CD14-positive monocyte (primary cell): ENCODE data around the gene SORBS2. TPM values are rescaled to one million over a fixed set of nuclear protein-coding genes. Genes with fewer than 3 reads are reported as not detected.

Source experiments
- DNase-seq, 3 donors: peaks; one replicate each; pipeline ENCODE4 v3.0.0-alpha.2; 2011 to 2022
- H2AFZ ChIP-seq: 2 replicates; pipeline ENCODE4 v1.6.0; 2012; ENCODE audit warnings: mild to moderate bottlenecking, low read depth, low read length, inconsistent platforms; ENCODE audit not compliant: insufficient read depth, poor library complexity, severe bottlenecking
- H3K27ac ChIP-seq, 2 donors: 1 replicate in 1 of 2; 2 replicates in 1 of 2; pipeline ENCODE4 v1.5.1; 2012 to 2013; ENCODE audit warnings: low read length in 2 of 2, control low read depth in 1 of 2, inconsistent platforms in 1 of 2, low read depth in 1 of 2, mild to moderate bottlenecking in 1 of 2
- H3K27me3 ChIP-seq, 2 donors: one replicate each; pipeline versions ENCODE4 v1.6.0 to v1.6.1; 2011 to 2013; ENCODE audit warnings: low read length in 2 of 2; ENCODE audit not compliant: control insufficient read depth in 2 of 2, insufficient read depth in 2 of 2
- H3K36me3 ChIP-seq, 2 donors: replicated peaks in 1 of 2; 1 replicate in 1 of 2; 2 replicates in 1 of 2; pipeline versions ENCODE4 v1.5.1 to v1.6.1; 2012 to 2013; ENCODE audit warnings: low read length in 2 of 2, control low read depth in 1 of 2, inconsistent platforms in 1 of 2, mild to moderate bottlenecking in 1 of 2; ENCODE audit not compliant: insufficient read depth in 2 of 2, control insufficient read depth in 1 of 2
- H3K4me1 ChIP-seq, 2 donors: 1 replicate in 1 of 2; 2 replicates in 1 of 2; pipeline versions ENCODE4 v1.5.1 to v1.6.1; 2012 to 2013; ENCODE audit warnings: low read length in 2 of 2, control low read depth in 1 of 2, inconsistent platforms in 1 of 2, mild to moderate bottlenecking in 1 of 2, moderate library complexity in 1 of 2; ENCODE audit not compliant: insufficient read depth in 2 of 2, control insufficient read depth in 1 of 2
- H3K4me2 ChIP-seq: replicated peaks from 2 replicates; pipeline ENCODE3; 2012; ENCODE audit warnings: low read length, moderate library complexity, mild to moderate bottlenecking; ENCODE audit not compliant: poor library complexity, severe bottlenecking; ENCODE audit errors: extremely low read depth
- H3K4me3 ChIP-seq, 3 experiments: fragments of 200-600 bp in 1 of 3; sonication (generic) in 1 of 3; replicated peaks in 1 of 3; 1 replicate in 2 of 3; 2 replicates in 1 of 3; pipeline ENCODE4 v1.5.1; 2011 to 2013; ENCODE audit warnings: low read length in 3 of 3, mild to moderate bottlenecking in 3 of 3, control low read depth in 2 of 3, low read depth in 2 of 3, inconsistent platforms in 1 of 3, moderate library complexity in 1 of 3
- H3K79me2 ChIP-seq: 2 replicates; pipeline ENCODE4 v1.6.0; 2012; ENCODE audit warnings: mild to moderate bottlenecking, control low read depth, inconsistent platforms, low read length, moderate library complexity; ENCODE audit not compliant: insufficient read depth
- H3K9ac ChIP-seq: 2 replicates; pipeline ENCODE4 v1.6.0; 2017; ENCODE audit warnings: low read length, mild to moderate bottlenecking; ENCODE audit not compliant: insufficient read depth, poor library complexity, severe bottlenecking
- H3K9me3 ChIP-seq, 2 donors: replicated peaks in 1 of 2; 1 replicate in 1 of 2; 2 replicates in 1 of 2; pipeline versions ENCODE4 v1.5.1 to v1.6.1; 2012 to 2013; ENCODE audit warnings: low read length in 2 of 2, control low read depth in 1 of 2; ENCODE audit not compliant: control insufficient read depth in 1 of 2, insufficient read depth in 1 of 2
- H4K20me1 ChIP-seq: 2 replicates; pipeline ENCODE4 v1.6.0; 2012; ENCODE audit warnings: mild to moderate bottlenecking, low read length, control low read depth, moderate library complexity; ENCODE audit not compliant: insufficient read depth
- H3K27ac Mint-ChIP-seq, 7 donors: one replicate each; pipeline ENCODE4 v1.8.0; 2020; ENCODE audit warnings: mild to moderate bottlenecking in 7 of 7, mixed read lengths in 7 of 7, moderate library complexity in 6 of 7, inconsistent platforms in 2 of 7
- H3K27me3 Mint-ChIP-seq, 3 donors: one replicate each; pipeline ENCODE4 v1.8.0; 2021 to 2022; ENCODE audit warnings: low read depth in 3 of 3, mild to moderate bottlenecking in 3 of 3, mixed read lengths in 3 of 3, moderate library complexity in 3 of 3, inconsistent platforms in 1 of 3
- H3K36me3 Mint-ChIP-seq, 2 donors: one replicate each; pipeline ENCODE4 v1.8.0; 2020; ENCODE audit warnings: mixed read lengths in 2 of 2, inconsistent platforms in 1 of 2, mild to moderate bottlenecking in 1 of 2
- H3K4me1 Mint-ChIP-seq: one replicate; pipeline ENCODE4 v1.8.0; 2020; ENCODE audit warnings: mild to moderate bottlenecking, mixed read lengths
- H3K4me3 Mint-ChIP-seq, 2 donors: one replicate each; pipeline ENCODE4 v1.8.0; 2020; ENCODE audit warnings: mild to moderate bottlenecking in 2 of 2, mixed read lengths in 2 of 2, moderate library complexity in 1 of 2
- H3K9me3 Mint-ChIP-seq, 7 donors: one replicate each; pipeline ENCODE4 v1.8.0; 2020 to 2022; ENCODE audit warnings: mixed read lengths in 7 of 7, mild to moderate bottlenecking in 6 of 7, moderate library complexity in 6 of 7, inconsistent platforms in 2 of 7
- CTCF ChIP-seq: fragments of 200-600 bp; IDR thresholded peaks from one replicate; pipeline ENCODE4 v1.8.0; 2022; ENCODE audit warnings: antibody characterized with exemption, mild to moderate bottlenecking
- WGBS: methylation state at CpG from one replicate; pipeline ENCODE4 v1.1.5; 2013; ENCODE audit warnings: missing lambda C conversion rate; ENCODE audit not compliant: insufficient coverage; 5-methylcytosine and 5-hydroxymethylcytosine counted together
- intact Hi-C, 2 donors: fragments of 100-400 bp; cut with micrococcal nuclease; formaldehyde crosslinking; loops; one replicate each; pipeline versions ENCODE4 v1.15.0 to v1.15.1; 2023
- polyA plus RNA-seq, 3 donors: library from polyadenylated mRNA; depleted of rRNA in 1 of 3; unstranded in 2 of 3; stranded (reverse) in 1 of 3; fragments of 300-500 nt in 2 of 3; fragments of >200 nt in 1 of 3; fragmentation: Illumina TruSeq in 2 of 3; gene quantifications; 1 replicate in 2 of 3; 2 replicates in 1 of 3; pipeline ENCODE4 v1.2.3, GENCODE V29; 2012 to 2021

Gene SORBS2
- polyA plus RNA-seq, 3 donors, result not detected

GRCh38 chr4:185542626-185543315, 269.2 kb downstream of the SORBS2 start:
- no peak overlapping the region for H2AFZ ChIP-seq
- H3K27me3 ChIP-seq, result peaks cover 21 to 36% of the 10 kb centered on the region in 2 donors
- no peaks in the 10 kb centered on the region for H3K36me3 Mint-ChIP-seq
- H3K4me2 ChIP-seq, result no peak overlapping the region
- H3K27ac Mint-ChIP-seq, result no peak overlapping the region
- H3K9me3 Mint-ChIP-seq, result peaks cover 0 to 1% (median 0%) of the 10 kb centered on the region in 7 donors
- no peaks in the 10 kb centered on the region for H3K9me3 ChIP-seq
- no peak overlapping the region for H3K4me3 ChIP-seq
- H3K27me3 Mint-ChIP-seq, result peaks cover 7 to 20% (median 16%) of the 10 kb centered on the region in 3 donors
- H3K36me3 ChIP-seq, result no peaks in the 10 kb centered on the region
- DNase-seq, result no peak
- peak overlapping the region in 1 of 2 donors; percentile 32 for H3K4me3 Mint-ChIP-seq
- H3K4me1 Mint-ChIP-seq, result no peaks in the 10 kb centered on the region
- TF ChIP-seq CTCF, result no peak
- no peaks in the 10 kb centered on the region for H4K20me1 ChIP-seq
- H3K79me2 ChIP-seq, result no peaks in the 10 kb centered on the region
- 89% methylated on average over 6 of the region's 14 CpGs for WGBS
- no peak overlapping the region for H3K9ac ChIP-seq
- intact Hi-C loops, result no loop called here
- no peaks in the 10 kb centered on the region for H3K4me1 ChIP-seq
- H3K27ac ChIP-seq, result no peak overlapping the region

GRCh38 chr4:185541251-185541727, 270.7 kb downstream of the SORBS2 start:
- Histone ChIP-seq H3K9me3 (no peaks in the 10 kb centered on the region), H3K4me1 (no peaks in the 10 kb centered on the region), H3K27me3 (peaks cover 29 to 48% of the 10 kb centered on the region in 2 donors), H2AFZ (no peak overlapping the region), H4K20me1 (no peaks in the 10 kb centered on the region), H3K4me3 (no peak overlapping the region), H3K79me2 (no peaks in the 10 kb centered on the region), H3K9ac (no peak overlapping the region), H3K36me3 (no peaks in the 10 kb centered on the region), H3K4me2 (no peak overlapping the region), H3K27ac (no peak overlapping the region)
- H3K36me3 Mint-ChIP-seq, result no peaks in the 10 kb centered on the region
- WGBS, result 72% methylated on average over 8 of the region's 10 CpGs
- no peak overlapping the region for H3K4me3 Mint-ChIP-seq
- peaks cover 9 to 20% (median 13%) of the 10 kb centered on the region in 3 donors for H3K27me3 Mint-ChIP-seq
- H3K9me3 Mint-ChIP-seq, result peaks cover 0 to 1% (median 0%) of the 10 kb centered on the region in 7 donors
- H3K4me1 Mint-ChIP-seq, result no peaks in the 10 kb centered on the region
- DNase-seq, result no peak
- intact Hi-C loops, result no loop called here
- no peak for TF ChIP-seq CTCF
- no peak overlapping the region for H3K27ac Mint-ChIP-seq
